A673 (cell line): ENCODE data around the gene NACC2. TPM values are rescaled to one million over a fixed set of nuclear protein-coding genes. Genes with fewer than 3 reads are reported as not detected.

Source experiments
- BruUV-seq: library from RNA; stranded (reverse); fragments of 400-500 nt; replicated peaks from 2 replicates; lab custom pipeline; 2021; lab: Mats Ljungman, UMichigan
- CTCF ChIA-PET: fragments of 300-600 bp; sonication (Branson Sonifier 250); formaldehyde crosslinking; loops from one replicate; lab custom pipeline; 2022; ENCODE audit warnings: antibody characterized with exemption; lab: Charles Lee
- POLR2A ChIA-PET: fragments of 300-600 bp; sonication (Branson Sonifier 250); formaldehyde crosslinking; loops from one replicate; lab custom pipeline; 2022; ENCODE audit warnings: antibody characterized with exemption; ENCODE audit not compliant: low non-redundant PET; lab: Charles Lee
- DNase-seq: peaks from one replicate; pipeline ENCODE4 v3.0.0-alpha.2; 2015; ENCODE audit warnings: low spot score
- H3K27ac ChIP-seq: fragments of 200-600 bp; sonication (generic); 2 replicates; pipeline ENCODE4 v1.5.1; 2016; ENCODE audit warnings: mixed run types, low read depth, mild to moderate bottlenecking, mixed read lengths, antibody characterized with exemption, low read length; ENCODE audit not compliant: poor library complexity, severe bottlenecking
- H3K27me3 ChIP-seq: fragments of 200-600 bp; sonication (generic); replicated peaks from 2 replicates; pipeline ENCODE4 v1.6.1; 2017; ENCODE audit warnings: mixed run types, low read depth, mild to moderate bottlenecking, mixed read lengths, antibody characterized with exemption, low read length; ENCODE audit not compliant: insufficient read depth, poor library complexity
- H3K36me3 ChIP-seq: fragments of 200-600 bp; sonication (generic); 2 replicates; pipeline ENCODE4 v1.6.1; 2016; ENCODE audit warnings: mixed run types, mild to moderate bottlenecking, mixed read lengths, antibody characterized with exemption, low read length; ENCODE audit not compliant: insufficient read depth, poor library complexity, severe bottlenecking
- H3K4me1 ChIP-seq: fragments of 200-600 bp; sonication (generic); 2 replicates; pipeline ENCODE4 v1.6.1; 2017; ENCODE audit warnings: mixed run types, mild to moderate bottlenecking, mixed read lengths, antibody characterized with exemption, low read length; ENCODE audit not compliant: insufficient read depth, poor library complexity, severe bottlenecking
- H3K4me3 ChIP-seq: fragments of 200-600 bp; sonication (generic); 2 replicates; pipeline ENCODE4 v1.5.1; 2016; ENCODE audit warnings: low read depth, mixed run types, mild to moderate bottlenecking, mixed read lengths, low read length; ENCODE audit not compliant: poor library complexity, severe bottlenecking
- H3K9me3 ChIP-seq: fragments of 200-600 bp; sonication (generic); 2 replicates; pipeline ENCODE4 v1.6.1; 2016; ENCODE audit warnings: mixed run types, low read depth, mild to moderate bottlenecking, mixed read lengths, antibody characterized with exemption, low read length; ENCODE audit not compliant: poor library complexity, severe bottlenecking
- CTCF ChIP-seq: fragments of 300-800, 200-600 bp; sonication (generic); conservative IDR thresholded peaks from 2 replicates; pipeline ENCODE4 v1.5.1; 2017; ENCODE audit warnings: low read depth, mild to moderate bottlenecking, antibody characterized with exemption, low read length, moderate library complexity, mixed read lengths
- EZH2 ChIP-seq: fragments of 200-600 bp; sonication (generic); IDR thresholded peaks from 2 replicates; pipeline ENCODE4 v1.6.1; 2017; ENCODE audit warnings: borderline replicate concordance, low read depth, mild to moderate bottlenecking, mixed read lengths, antibody characterized with exemption, low read length; ENCODE audit not compliant: poor library complexity, severe bottlenecking
- intact Hi-C: fragments of 100-400 bp; cut with micrococcal nuclease; formaldehyde crosslinking; loops from one replicate; pipeline ENCODE4 v1.10.0; 2022; ENCODE audit not compliant: unreplicated experiment
- total RNA-seq: library from RNA; stranded (reverse); gene quantifications from 2 replicates; pipeline ENCODE4 v1.2.3, GENCODE V29; 2021

NACC2 gene
- total RNA-seq, 1 experiment from 2014 or later, result 19.5 TPM

GRCh38 chr9:136087741-136088480, 7.2 kb downstream of the NACC2 start:
- Histone ChIP-seq H3K27ac (no peak overlapping the region), H3K27me3 (no peaks in the 10 kb centered on the region), H3K9me3 (no peaks in the 10 kb centered on the region), H3K36me3 (no peaks in the 10 kb centered on the region), H3K4me3 (no peak overlapping the region), H3K4me1 (peaks cover 44% of the 10 kb centered on the region)
- no peak for TF ChIP-seq CTCF
- TF ChIP-seq EZH2, result no peak
- DNase-seq, result no peak
- CTCF ChIA-PET, result no interaction called here
- intact Hi-C loops, result no loop called here
- BruUV-seq, result no TSS peak
- POLR2A ChIA-PET, result interaction anchor here (0.6 kb wide), 1 partner anchor 126 kb away, joined by 4 read pairs; no protein-coding TSS in a partner anchor

GRCh38 chr9:136086951-136087740, 7.9 kb downstream of the NACC2 start:
- Histone ChIP-seq H3K27me3 (no peaks in the 10 kb centered on the region), H3K4me1 (peaks cover 46% of the 10 kb centered on the region), H3K36me3 (no peaks in the 10 kb centered on the region), H3K9me3 (no peaks in the 10 kb centered on the region), H3K27ac (no peak overlapping the region), H3K4me3 (no peak overlapping the region)
- intact Hi-C loops, result no loop called here
- POLR2A ChIA-PET, result interaction anchor here (0.6 kb wide), 1 partner anchor 125 kb away, joined by 4 read pairs; no protein-coding TSS in a partner anchor
- BruUV-seq, result no TSS peak
- TF ChIP-seq CTCF, result no peak
- TF ChIP-seq EZH2, result no peak
- DNase-seq, result no peak
- CTCF ChIA-PET, result no interaction called here

DNA sequence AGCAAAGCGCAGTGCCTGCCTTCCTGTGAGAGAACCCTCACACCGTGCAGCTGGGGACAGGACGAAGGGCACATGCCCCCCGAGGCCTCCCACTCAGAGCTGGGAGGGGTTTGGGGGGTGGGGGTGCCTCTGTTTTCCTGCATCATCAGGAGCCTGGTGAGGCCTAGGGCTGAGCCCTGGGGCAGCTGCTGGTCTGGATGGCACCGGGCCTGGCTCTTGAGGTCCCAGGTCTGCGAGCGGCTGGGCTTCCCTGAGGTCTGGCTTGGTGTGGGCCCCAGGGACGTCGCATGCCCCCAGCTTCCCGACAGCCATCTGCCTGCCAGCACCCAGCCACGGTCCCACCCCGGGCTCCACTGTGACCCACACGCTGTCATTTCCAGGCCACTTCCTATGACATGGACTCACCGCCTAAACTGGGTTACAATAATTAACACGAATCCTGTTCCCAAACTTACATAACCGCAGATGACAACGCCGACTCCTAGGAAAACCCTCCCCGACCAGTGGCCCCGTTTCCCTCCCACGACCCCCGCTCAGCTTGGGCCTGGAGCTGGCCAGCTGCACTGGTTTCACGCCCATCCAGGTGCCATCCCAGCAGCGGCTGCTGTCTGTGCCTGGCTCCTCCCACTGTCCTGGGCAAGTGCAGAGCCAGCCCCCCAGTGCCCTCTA, 8.7 kb downstream of the NACC2 start:
- intact Hi-C loops, result no loop called here
- no peak for DNase-seq
- H3K4me1 ChIP-seq, result peaks cover 51% of the 10 kb centered on the region
- H3K36me3 ChIP-seq, result no peaks in the 10 kb centered on the region
- no peaks in the 10 kb centered on the region for H3K9me3 ChIP-seq
- no TSS peak for BruUV-seq
- ChIA-PET POLR2A (interaction anchor here (0.6 kb wide), 1 partner anchor 19 kb away, joined by 5 read pairs; no protein-coding TSS in a partner anchor), CTCF (no interaction called here)
- TF ChIP-seq CTCF (no peak), EZH2 (no peak)
- H3K27me3 ChIP-seq, result no peaks in the 10 kb centered on the region
- H3K4me3 ChIP-seq, result no peak overlapping the region
- H3K27ac ChIP-seq, result no peak overlapping the region
